HCT116 (cell line): ENCODE data around the gene CFAP61. TPM values are rescaled to one million over a fixed set of nuclear protein-coding genes. Genes with fewer than 3 reads are reported as not detected.

Source experiments
- ATAC-seq: fragments of 200-7000 bp; cut with Tn5 transposase; 2 replicates; pipeline ENCODE4 v1.9.1; 2020; ENCODE audit warnings: mild to moderate bottlenecking, moderate library complexity
- BruUV-seq: library from RNA; stranded (reverse); fragments of 400-500 nt; replicated peaks from 2 replicates; lab custom pipeline; 2021; lab: Mats Ljungman, UMichigan
- CTCF ChIA-PET: fragments of 300-600 bp; sonication (Branson Sonifier 250); formaldehyde crosslinking; loops from one replicate; lab custom pipeline; 2021; ENCODE audit warnings: antibody characterized with exemption; lab: Charles Lee
- POLR2A ChIA-PET: fragments of 300-600, 350-600 bp; sonication (Branson Sonifier 250); formaldehyde crosslinking; loops from one replicate; lab custom pipeline; 2021; ENCODE audit warnings: antibody characterized with exemption; lab: Charles Lee
- RAD21 ChIA-PET, 2 experiments: fragments of 300-600 bp; sonication (Branson Sonifier 250); formaldehyde crosslinking; loops; one replicate each; lab custom pipeline; 2023; ENCODE audit warnings: low total read pairs in 2 of 2; ENCODE audit not compliant: uncharacterized antibody in 2 of 2, unreplicated experiment in 2 of 2, low non-redundant PET in 1 of 2; lab: Charles Lee
- DNase-seq: peaks from one replicate; pipeline ENCODE4 v3.0.0-alpha.2; 2010; ENCODE audit warnings: low read depth, low spot score
- H2AFZ ChIP-seq: fragments of 200-600 bp; shearing (Covaris generic), sonication (generic); 2 replicates; pipeline ENCODE4 v1.6.1; 2017; ENCODE audit warnings: low read depth, mixed run types, mixed read lengths, antibody characterized with exemption, low read length; ENCODE audit not compliant: poor library complexity, severe bottlenecking
- H3K27ac ChIP-seq: 2 replicates; pipeline ENCODE4 v1.5.1; 2012; ENCODE audit warnings: low read depth, low read length
- H3K27me3 ChIP-seq: fragments of 200-600 bp; sonication (generic); 2 replicates; pipeline ENCODE4 v1.6.1; 2016; ENCODE audit warnings: mixed run types, low read length, mixed read lengths; ENCODE audit not compliant: insufficient read depth
- H3K36me3 ChIP-seq, 2 experiments: fragments of 200-500 bp in 1 of 2; fragments of 200-600 bp in 1 of 2; sonication (Bioruptor generic) in 1 of 2; sonication (generic) in 1 of 2; 2 replicates each; pipeline versions ENCODE4 v1.5.1 to v1.6.1; 2014 to 2016; ENCODE audit warnings: low read length in 2 of 2, inconsistent platforms in 1 of 2, mixed read lengths in 1 of 2, mixed run types in 1 of 2; ENCODE audit not compliant: insufficient read depth in 2 of 2, control insufficient read depth in 1 of 2
- H3K4me1 ChIP-seq, 2 experiments: fragments of 200-600 bp in 1 of 2; sonication (generic) in 1 of 2; 2 replicates each; pipeline versions ENCODE4 v1.5.1 to v1.6.1; 2012 to 2017; ENCODE audit warnings: low read length in 2 of 2, inconsistent platforms in 1 of 2, mild to moderate bottlenecking in 1 of 2, mixed read lengths in 1 of 2, mixed run types in 1 of 2, moderate library complexity in 1 of 2; ENCODE audit not compliant: insufficient read depth in 2 of 2, control insufficient read depth in 1 of 2
- H3K4me2 ChIP-seq: fragments of 200-600 bp; sonication (generic); 2 replicates; pipeline ENCODE4 v1.6.1; 2017; ENCODE audit warnings: mixed run types, low read length, mixed read lengths
- H3K4me3 ChIP-seq, 2 experiments: fragments of 200-600 bp in 1 of 2; sonication (generic) in 1 of 2; replicated peaks in 1 of 2; 2 replicates each; pipeline ENCODE4 v1.5.1; 2011 to 2016; ENCODE audit warnings: low read length in 2 of 2, control low read depth in 1 of 2, low read depth in 1 of 2, mild to moderate bottlenecking in 1 of 2, mixed read lengths in 1 of 2, mixed run types in 1 of 2
- H3K79me2 ChIP-seq: fragments of 200-600 bp; sonication (generic); 2 replicates; pipeline ENCODE4 v1.6.1; 2017; ENCODE audit warnings: mild to moderate bottlenecking, mixed run types, low read length, moderate library complexity, mixed read lengths; ENCODE audit not compliant: insufficient read depth
- H3K9ac ChIP-seq: fragments of 200-600 bp; sonication (generic); 2 replicates; pipeline ENCODE4 v1.6.1; 2016; ENCODE audit warnings: low read length, mixed read lengths
- H3K9me2 ChIP-seq: fragments of 200-600 bp; sonication (generic), shearing (Covaris generic); 2 replicates; pipeline ENCODE4 v1.6.1; 2017; ENCODE audit warnings: mixed run types, mild to moderate bottlenecking, moderate library complexity; ENCODE audit not compliant: insufficient read depth
- H3K9me3 ChIP-seq, 2 experiments: fragments of 200-500 bp in 1 of 2; fragments of 200-600 bp in 1 of 2; sonication (Bioruptor generic) in 1 of 2; sonication (generic) in 1 of 2; 2 replicates each; pipeline ENCODE4 v1.6.1; 2014 to 2017; ENCODE audit warnings: low read length in 2 of 2, mixed read lengths in 2 of 2, inconsistent platforms in 1 of 2, low read depth in 1 of 2, mild to moderate bottlenecking in 1 of 2, mixed run types in 1 of 2, moderate library complexity in 1 of 2; ENCODE audit not compliant: control insufficient read depth in 1 of 2, insufficient read depth in 1 of 2
- H4K20me1 ChIP-seq: fragments of 200-600 bp; sonication (generic), shearing (Covaris generic); 2 replicates; pipeline ENCODE4 v1.6.1; 2017; ENCODE audit warnings: mixed run types, mild to moderate bottlenecking, moderate library complexity; ENCODE audit not compliant: insufficient read depth
- CTCF ChIP-seq, 3 experiments: fragments of 200-600 bp in 1 of 3; sonication (generic) in 1 of 3; IDR thresholded peaks in 2 of 3; conservative IDR thresholded peaks in 1 of 3; 2 replicates each; pipeline ENCODE4 v1.5.1; 2012 to 2017; ENCODE audit warnings: low read depth in 2 of 3, low read length in 2 of 3, antibody characterized with exemption in 1 of 3, borderline replicate concordance in 1 of 3, control low read depth in 1 of 3, mild to moderate bottlenecking in 1 of 3, mixed read lengths in 1 of 3, mixed run types in 1 of 3, moderate library complexity in 1 of 3; ENCODE audit not compliant: insufficient read depth in 1 of 3
- EGR1 ChIP-seq: IDR thresholded peaks from 2 replicates; pipeline ENCODE4 v1.6.1; 2012; ENCODE audit warnings: low read depth
- EZH2phosphoT487 ChIP-seq: fragments of 200-600 bp; IDR thresholded peaks from 2 replicates; pipeline ENCODE4 v1.6.1; 2018; ENCODE audit warnings: antibody characterized with exemption, borderline replicate concordance
- FOSL1 ChIP-seq: IDR thresholded peaks from 2 replicates; pipeline ENCODE4 v1.6.1; 2012; ENCODE audit warnings: low read depth
- MAX ChIP-seq: IDR thresholded peaks from 2 replicates; pipeline ENCODE4 v1.6.1; 2012
- POLR2A ChIP-seq: IDR thresholded peaks from 2 replicates; pipeline ENCODE4 v1.7.0; 2011; ENCODE audit warnings: borderline replicate concordance; ENCODE audit not compliant: insufficient read depth, insufficient read length; ENCODE audit errors: extremely low read depth
- RAD21 ChIP-seq: IDR thresholded peaks from 2 replicates; pipeline ENCODE4 v1.6.1; 2012; ENCODE audit warnings: low read depth, mild to moderate bottlenecking
- REST ChIP-seq: IDR thresholded peaks from 2 replicates; pipeline ENCODE4 v1.6.1; 2012; ENCODE audit warnings: low read depth
- SIN3A ChIP-seq: IDR thresholded peaks from 2 replicates; pipeline ENCODE4 v1.6.1; 2012; ENCODE audit warnings: low read depth
- SP1 ChIP-seq: IDR thresholded peaks from 2 replicates; pipeline ENCODE4 v1.6.1; 2012; ENCODE audit warnings: low read depth
- TCF7L2 ChIP-seq: IDR thresholded peaks from 2 replicates; pipeline ENCODE4 v1.7.0; 2011; ENCODE audit warnings: borderline replicate concordance, inconsistent platforms; ENCODE audit not compliant: insufficient read depth, insufficient read length; ENCODE audit errors: extremely low read depth
- YY1 ChIP-seq: IDR thresholded peaks from 2 replicates; pipeline ENCODE4 v1.6.1; 2011; ENCODE audit warnings: low read length, low read depth, moderate library complexity, mild to moderate bottlenecking; ENCODE audit not compliant: insufficient replicate concordance; ENCODE audit errors: extremely low read depth
- ZNF274 ChIP-seq: fragments of 200-500 bp; sonication (Bioruptor generic); IDR thresholded peaks from 2 replicates; pipeline ENCODE4 v1.6.1; 2014; ENCODE audit warnings: mild to moderate bottlenecking, low read depth, low read length, inconsistent platforms
- intact Hi-C: fragments of 100-400 bp; cut with micrococcal nuclease; formaldehyde crosslinking; loops from 2 replicates; pipeline ENCODE4 v1.10.0; 2022
- total RNA-seq: library from RNA; stranded (reverse); gene quantifications from one replicate; pipeline ENCODE4 v1.2.1, GENCODE V29; 2021; ENCODE audit not compliant: unreplicated experiment

CFAP61 gene
- total RNA-seq, 1 experiment from 2014 or later = 1.7 TPM

GRCh38 chr20:20271271-20271670 is 218.9 kb downstream of the CFAP61 start:
- DNase-seq = no peak
- no TSS peak for BruUV-seq
- no peak overlapping the region for H3K4me3 ChIP-seq
- RAD21 ChIA-PET = no interaction called here
- H3K79me2 ChIP-seq = no peaks in the 10 kb centered on the region
- intact Hi-C loops = no loop called here
- no peak overlapping the region for H3K9ac ChIP-seq
- H4K20me1 ChIP-seq = no peaks in the 10 kb centered on the region
- TF ChIP-seq SIN3A (no peak), EGR1 (no peak)
- TF ChIP-seq, all 23 proteins: peak for 0
- ChIA-PET POLR2A (no interaction called here), CTCF (no interaction called here)
- Histone ChIP-seq H3K9me3 (no peaks in the 10 kb centered on the region), H3K27me3 (no peaks in the 10 kb centered on the region), H3K36me3 (no peaks in the 10 kb centered on the region), H3K9me2 (no peaks in the 10 kb centered on the region), H2AFZ (no peak overlapping the region), H3K4me1 (0 out of 4 replicates have a peak, but pooled peaks cover 0 to 7% of the 10 kb centered on the region in 2 experiments), H3K27ac (no peak overlapping the region), H3K4me2 (no peak overlapping the region)
- no peak for ATAC-seq

GRCh38 chr20:20272686-20273085 is 220.4 kb downstream of the CFAP61 start:
- H3K27me3 ChIP-seq = no peaks in the 10 kb centered on the region
- H3K27ac ChIP-seq = no peak overlapping the region
- no peak for ATAC-seq
- no peaks in the 10 kb centered on the region for H3K9me3 ChIP-seq
- no peak for DNase-seq
- H2AFZ ChIP-seq = no peak overlapping the region
- H4K20me1 ChIP-seq = no peaks in the 10 kb centered on the region
- CTCF ChIA-PET = no interaction called here
- intact Hi-C loops = no loop called here
- RAD21 ChIA-PET = no interaction called here
- H3K36me3 ChIP-seq = no peaks in the 10 kb centered on the region
- H3K4me2 ChIP-seq = no peak overlapping the region
- H3K9me2 ChIP-seq = no peaks in the 10 kb centered on the region
- H3K4me1 ChIP-seq = 0 out of 4 replicates have a peak, but pooled peaks cover 0 to 5% of the 10 kb centered on the region in 2 experiments
- H3K79me2 ChIP-seq = no peaks in the 10 kb centered on the region
- H3K9ac ChIP-seq = no peak overlapping the region
- POLR2A ChIA-PET = no interaction called here
- no TSS peak for BruUV-seq
- H3K4me3 ChIP-seq = no peak overlapping the region
- TF ChIP-seq TCF7L2 (no peak), CTCF (IDR thresholded peaks at IDR 0.05 in 2 of 3, conservative IDR thresholded peaks at IDR 0.05 in 1 of 3; ENCODE audit: borderline replicate concordance in 1 of 3, insufficient read depth in 1 of 3, low read depth in 2 of 3, low read length in 2 of 3) (no peak), YY1 (no peak), EZH2phosphoT487 (no peak), POLR2A (no peak), RAD21 (no peak), SIN3A (no peak), ZNF274 (no peak), MAX (no peak), REST (no peak), SP1 (no peak), FOSL1 (no peak)
